HG03108 (cell line): ENCODE measurements around the gene CELA2A.
"Not testable (repeated sequence)": the region's sequence is repeated elsewhere in the genome, so short reads cannot be mapped to it uniquely, and the experiment has no call there.

Experiments
- ATAC-seq: cut with Tn5 transposase; IDR thresholded peaks from one replicate; pipeline ENCODE4 v1.9.1; 2021; ENCODE audit warnings: moderate library complexity; ENCODE audit not compliant: unreplicated experiment

CELA2A gene

DNA sequence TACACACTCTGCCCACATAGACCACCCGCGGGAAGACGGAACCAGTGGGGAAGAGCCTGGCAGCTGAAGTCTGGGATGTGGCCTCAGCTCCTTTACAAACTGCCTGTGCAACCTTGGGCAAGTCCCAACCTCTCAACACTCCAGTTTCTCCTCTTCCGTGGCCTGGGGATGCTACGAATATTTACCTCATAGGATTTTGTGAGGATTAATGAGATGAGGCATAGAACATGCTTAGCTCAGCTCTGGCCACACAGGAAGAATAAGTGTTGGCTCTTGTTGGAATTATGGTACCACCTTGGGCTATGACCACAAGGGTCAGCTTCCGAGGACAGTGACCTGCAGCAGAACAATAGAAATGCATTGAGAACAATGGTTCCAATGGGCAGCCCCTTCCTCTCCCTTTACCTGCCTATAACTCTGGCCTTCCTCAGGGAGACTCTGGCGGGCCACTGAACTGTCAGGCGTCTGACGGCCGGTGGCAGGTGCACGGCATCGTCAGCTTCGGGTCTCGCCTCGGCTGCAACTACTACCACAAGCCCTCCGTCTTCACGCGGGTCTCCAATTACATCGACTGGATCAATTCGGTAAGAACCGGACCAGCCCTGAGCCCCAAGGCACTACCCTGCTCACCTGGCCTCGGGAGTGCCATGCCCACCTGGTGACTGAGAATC, 10.6 kb downstream of the CELA2A start:
- ATAC-seq = not testable (repeated sequence)

DNA sequence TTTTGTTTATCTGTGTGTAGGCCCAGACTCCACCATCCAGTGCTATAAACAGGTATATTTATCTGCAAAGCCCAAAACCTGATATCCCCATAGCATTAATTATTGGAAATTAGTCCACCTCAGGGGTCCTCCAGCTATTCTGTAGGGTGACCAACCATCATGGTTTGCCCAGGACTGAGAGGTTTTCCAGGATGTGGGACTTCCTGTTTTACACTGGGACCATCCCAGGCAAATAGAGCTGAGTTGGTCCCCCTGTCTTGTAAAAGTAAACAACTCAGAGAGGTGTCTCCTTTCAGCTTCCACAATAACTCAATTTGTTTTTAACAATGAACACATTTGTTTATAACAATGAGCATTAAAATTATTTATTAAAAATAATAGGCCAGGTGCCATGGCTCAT, 11.6 kb downstream of the CELA2A start:
- no peak for ATAC-seq

DNA sequence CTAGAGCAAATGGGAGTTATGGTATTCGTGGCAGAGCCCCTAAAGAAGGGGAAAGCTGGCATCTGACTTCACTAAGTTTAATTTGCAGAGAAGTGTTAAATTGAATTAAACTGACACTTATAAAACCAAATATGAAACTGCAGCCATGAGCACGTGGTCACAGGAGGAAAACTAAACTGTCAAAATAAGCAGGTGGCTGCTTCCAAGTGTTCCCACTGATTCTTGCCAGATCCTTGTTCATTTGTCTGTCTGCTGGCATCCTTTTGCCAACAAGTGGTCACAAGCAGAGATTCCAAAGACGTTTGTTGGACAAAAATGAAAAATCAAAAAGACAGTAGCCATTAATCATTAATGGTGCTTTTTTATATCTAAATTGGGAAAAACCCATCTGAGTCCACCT, 12.8 kb downstream of the CELA2A start:
- ATAC-seq = no peak

DNA sequence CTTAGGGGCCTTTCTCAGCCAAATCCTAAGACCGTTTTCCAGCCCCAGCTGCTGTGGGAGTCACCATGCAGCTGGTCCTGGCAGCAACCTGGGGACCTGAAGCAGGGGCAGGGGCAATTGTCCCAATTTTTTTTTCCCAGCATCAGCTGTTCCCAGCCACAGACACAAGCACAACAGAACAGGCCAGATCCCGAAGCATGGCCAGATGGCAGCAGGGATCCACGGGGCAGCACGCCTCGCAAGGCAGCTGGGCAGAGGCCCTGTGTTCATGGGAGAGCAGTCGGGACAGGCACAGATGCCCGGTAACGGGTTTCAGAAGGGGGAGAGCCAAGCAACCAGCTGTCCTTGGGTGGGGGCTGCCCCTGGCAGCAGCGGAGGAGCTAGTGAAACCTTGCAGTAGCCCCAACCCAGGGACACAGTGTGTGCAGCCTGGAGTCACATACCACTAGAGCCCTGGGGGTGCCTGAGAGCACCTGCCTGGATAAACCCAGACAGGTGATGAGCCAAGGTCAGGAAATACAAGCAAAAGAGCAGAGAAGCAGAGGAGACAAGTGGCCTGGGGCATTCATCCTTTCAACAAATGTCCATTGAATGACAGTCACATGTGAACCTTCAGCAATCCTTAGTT, 13.4 kb downstream of the CELA2A start:
- ATAC-seq = not testable (repeated sequence)

DNA sequence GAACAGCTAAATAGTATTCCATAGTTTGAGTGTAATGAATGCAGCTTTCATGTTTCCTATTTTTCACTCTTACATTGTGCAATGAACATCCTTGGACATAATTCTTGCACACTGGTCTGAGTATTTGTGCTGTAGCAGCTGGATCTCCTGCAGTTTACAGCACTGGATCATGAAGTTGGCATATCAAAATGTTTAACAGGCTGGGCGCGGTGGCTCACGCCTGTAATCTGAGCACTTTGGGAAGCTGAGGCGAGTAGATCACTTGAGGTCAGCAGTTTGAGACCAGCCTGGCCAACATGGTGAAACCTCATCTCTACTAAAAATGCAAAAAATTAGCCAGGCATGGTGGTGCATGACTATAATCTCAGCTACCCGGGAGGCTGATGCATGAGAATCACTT, 14.5 kb downstream of the CELA2A start:
- ATAC-seq = not testable (repeated sequence)

DNA sequence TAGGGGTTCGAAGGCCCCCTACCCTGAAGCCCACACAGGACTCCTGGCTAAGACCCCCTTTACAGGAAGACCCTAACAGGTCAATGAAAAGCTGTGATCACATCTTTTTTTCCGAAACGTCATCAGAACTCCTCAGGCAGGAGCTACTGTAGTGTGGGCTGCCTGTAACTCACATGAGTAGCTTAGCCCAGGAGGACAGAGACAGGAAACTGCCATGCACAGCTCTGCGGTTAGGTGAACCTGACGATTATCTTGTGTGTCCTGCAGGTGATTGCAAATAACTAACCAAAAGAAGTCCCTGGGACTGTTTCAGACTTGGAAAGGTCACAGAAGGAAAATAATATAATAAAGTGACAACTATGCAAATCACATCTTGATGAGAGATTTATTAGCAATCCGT, 15.2 kb downstream of the CELA2A start:
- ATAC-seq = not testable (repeated sequence)

DNA sequence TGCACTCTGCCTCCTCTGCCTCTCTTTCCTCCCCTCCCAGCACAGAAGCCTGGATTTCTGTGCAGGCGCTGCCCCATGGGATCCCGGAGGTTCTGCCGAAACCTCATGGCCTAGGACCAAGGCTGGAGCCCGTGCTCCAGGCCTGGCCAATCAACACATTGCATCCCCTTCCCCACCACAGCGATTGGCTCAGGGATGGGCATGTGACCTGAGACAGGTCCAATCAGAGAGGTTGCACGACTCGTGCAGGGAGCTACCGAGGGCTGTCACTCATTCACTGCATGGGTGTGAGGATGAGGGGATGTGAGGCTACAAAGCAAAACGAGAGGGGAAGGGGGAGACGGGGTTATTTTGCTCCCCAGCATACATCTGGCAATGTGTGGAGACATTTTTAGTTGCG, 16.1 kb downstream of the CELA2A start:
- no peak for ATAC-seq

DNA sequence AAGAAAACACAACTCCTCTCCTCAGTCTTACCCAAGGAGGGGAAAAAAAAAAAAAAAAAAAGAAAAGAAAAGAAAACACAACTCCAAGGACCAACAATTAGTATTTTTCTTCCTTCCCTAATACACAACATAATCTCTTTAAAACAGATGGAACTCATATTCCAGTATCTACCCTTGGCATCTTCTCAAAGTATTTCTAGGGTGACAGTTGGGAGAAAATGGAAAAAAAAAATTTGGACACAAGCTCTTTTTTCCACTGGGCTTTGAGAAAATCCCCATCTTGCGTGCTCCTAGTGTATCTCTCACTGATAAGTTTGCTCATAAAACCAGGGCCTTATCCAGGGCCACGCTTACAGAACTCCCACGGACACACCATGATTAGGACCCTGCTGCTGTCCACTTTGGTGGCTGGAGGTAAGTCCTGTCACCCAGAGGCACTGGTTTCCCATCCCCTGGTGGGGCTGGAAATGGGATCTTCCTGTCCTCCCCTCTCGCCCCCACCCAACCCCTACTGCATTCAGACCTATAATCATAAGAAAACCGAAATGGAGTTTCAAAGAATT, 19.3 kb downstream of the CELA2A start, which contains the start of gene CELA2B:
CELA2B (plus strand) TSS at position 353 of the 563 bp plus-strand sequence; CDS start at position 375, 22 bp downstream.
- no peak for ATAC-seq

DNA sequence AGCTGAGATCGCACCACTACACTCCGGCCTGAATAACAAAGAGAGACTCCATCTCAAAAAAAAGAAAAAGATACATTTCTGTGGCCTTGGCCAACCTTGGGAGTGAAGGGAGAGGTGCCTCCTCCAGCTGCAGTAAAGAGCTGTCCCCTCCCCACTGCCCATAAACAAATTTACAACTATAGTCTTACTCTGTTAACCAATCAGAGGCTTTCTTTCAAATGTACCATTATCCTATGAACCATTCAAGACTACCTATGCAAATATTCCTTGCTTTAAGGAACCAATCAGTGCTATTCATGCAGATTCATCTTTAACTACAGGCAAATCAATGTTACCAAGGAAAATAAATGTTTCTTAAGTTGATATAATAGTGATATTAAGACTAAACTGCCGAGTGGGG, 20.4 kb downstream of the CELA2A start:
- no peak for ATAC-seq

DNA sequence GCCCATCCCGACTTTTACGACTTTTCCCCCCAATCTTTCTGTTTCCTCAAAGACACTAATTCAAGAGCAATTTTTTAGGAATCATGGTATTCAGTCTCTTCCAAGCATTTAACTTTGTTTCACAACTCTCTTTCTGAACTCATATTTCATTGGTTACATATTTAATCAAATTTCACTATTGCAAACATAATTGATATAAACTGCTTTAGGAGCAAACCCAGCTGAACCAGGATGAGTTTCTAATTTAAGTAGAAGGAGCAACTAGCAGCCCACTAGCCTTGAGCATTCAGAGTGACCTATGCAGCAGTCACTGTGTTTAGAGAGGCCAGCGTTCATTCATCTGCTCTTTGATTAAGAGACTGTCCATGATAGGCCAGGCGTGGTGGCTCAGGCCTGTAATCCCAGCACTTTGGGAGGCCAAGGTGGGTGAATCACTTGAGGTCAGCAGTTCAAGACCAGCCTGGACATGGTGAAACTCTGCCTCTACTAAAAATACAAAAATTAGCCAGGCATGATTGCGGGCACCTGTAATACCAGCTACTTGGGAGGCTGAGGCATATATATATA, 21.2 kb downstream of the CELA2A start:
- no peak for ATAC-seq

DNA sequence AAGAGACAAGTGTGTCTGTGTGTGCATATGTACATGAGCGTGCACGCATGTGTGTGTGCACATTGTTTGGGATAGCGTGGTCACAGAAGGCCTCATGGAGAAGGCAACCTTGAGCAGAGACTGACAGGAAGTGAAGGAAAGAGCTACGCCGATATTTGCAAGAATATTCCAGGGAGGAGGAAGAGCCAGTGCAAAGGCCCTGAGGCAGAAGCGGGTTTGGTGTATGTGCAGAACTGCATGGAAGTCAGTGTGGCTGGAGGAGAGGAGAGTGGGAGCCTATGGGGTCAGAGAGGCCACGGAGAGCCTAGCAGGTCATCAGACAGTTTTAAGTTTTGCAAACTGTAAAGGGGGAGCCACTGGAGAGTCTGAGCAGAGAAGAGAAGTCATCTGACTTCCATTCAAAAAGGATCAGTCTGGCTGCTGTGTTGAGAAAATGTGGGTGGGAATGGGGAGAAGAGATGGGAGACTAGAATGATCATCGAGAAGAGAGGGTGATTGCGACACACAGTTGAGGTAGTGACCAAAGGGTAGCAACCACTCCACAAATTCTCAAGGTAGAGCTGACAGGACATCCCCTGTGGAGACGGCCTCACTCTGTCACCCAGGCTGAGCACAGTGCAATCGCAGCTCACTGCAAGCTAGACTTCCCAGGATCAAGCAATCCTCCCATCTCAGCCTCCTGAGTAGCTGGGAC, 23.3 kb downstream of the CELA2A start:
- no peak for ATAC-seq

DNA sequence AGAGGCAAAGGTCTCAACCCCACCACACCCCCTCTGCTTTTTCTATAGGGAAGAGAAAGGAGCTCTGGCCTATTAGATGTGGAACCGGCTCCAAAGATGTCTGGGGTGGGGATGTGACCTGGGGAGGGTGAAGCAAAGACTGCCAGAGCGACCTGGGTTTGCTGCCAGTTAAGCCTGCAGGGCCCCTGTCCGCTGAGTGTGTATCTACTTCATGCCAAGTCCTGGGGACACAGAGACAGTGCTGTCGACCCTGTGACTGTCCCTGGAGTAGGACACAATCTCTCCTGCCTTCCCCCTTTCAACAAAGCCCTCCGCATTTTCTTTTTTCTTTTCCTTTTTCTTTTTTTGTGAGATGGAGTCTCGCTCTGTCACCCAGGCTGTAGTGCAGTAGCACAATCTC, 25.9 kb downstream of the CELA2A start:
- not testable (repeated sequence) for ATAC-seq

DNA sequence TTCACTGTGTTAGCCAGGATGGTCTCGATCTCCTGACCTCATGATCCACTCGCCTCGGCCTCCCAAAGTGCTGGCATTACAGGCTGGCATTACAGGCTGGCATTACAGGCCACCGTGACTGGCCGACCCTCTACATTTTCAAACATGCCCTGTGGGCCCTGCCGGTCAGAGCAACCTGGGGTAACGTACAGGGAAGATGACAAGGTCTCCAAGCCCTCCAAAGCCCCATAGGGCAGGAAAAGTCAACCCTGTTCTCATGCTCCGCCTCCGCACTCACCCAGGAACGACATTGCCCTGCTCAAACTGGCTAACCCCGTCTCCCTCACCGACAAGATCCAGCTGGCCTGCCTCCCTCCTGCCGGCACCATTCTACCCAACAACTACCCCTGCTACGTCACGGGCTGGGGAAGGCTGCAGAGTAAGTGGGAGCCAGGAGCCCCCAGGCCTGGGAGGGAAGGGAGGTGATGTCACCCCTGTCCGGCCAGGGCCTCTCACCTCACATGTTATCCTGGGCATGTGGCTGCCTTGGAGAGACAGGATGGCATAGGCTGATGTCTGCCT, 26.5 kb downstream of the CELA2A start:
- ATAC-seq = not testable (repeated sequence)

DNA sequence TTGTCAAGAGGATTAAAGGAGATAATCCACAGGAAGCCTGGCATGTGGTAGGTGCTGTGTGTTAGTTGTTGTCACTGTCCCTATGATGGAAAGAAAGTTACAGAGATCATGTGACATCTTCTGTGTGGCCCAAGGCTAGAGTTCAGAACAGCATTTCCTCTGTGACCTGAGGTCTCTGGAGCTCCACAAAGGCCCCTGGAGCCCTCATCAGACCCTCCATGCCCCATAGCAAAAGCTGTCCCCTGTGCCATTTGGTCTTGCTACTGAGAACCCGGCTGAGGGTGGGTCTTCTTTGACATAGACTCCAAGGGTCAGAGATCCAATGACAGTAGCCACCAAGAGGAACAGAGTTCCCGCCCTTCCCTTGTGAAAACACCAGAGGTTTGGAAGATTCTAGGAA, 27.4 kb downstream of the CELA2A start:
- ATAC-seq = no peak

DNA sequence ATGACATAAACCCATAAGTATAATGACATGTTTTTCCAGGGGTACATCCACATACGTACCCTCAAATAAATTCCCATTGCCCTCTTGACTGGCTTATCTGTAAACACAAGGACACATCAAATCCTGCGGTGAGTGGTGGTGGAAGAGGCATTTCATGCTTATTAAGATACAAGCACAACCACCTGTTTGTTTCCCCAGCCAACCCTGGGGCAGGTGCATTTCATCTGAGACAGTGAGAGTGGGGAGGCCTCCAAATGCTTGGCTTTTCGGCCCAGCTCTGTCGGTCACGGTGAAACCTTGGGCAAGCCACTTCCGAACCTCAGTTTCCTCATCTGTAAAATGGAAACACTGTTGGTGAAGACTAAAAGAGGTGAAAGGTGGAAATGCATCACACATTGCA, 27.9 kb downstream of the CELA2A start:
- ATAC-seq = not testable (repeated sequence)

DNA sequence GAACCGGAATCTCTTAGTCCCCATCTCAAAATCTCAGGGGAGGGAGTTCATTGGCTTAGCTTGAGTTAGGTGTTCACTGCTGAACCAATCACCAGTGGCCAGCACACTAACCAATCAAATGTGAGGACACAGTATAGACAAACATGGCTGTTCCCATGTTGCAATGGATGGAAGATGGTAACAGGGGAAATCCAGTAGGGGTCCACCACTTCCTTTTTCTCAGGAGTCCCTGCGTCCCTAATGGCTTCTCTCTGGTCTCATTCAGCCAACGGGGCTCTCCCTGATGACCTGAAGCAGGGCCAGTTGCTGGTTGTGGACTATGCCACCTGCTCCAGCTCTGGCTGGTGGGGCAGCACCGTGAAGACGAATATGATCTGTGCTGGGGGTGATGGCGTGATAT, 29.1 kb downstream of the CELA2A start:
- ATAC-seq = no peak

DNA sequence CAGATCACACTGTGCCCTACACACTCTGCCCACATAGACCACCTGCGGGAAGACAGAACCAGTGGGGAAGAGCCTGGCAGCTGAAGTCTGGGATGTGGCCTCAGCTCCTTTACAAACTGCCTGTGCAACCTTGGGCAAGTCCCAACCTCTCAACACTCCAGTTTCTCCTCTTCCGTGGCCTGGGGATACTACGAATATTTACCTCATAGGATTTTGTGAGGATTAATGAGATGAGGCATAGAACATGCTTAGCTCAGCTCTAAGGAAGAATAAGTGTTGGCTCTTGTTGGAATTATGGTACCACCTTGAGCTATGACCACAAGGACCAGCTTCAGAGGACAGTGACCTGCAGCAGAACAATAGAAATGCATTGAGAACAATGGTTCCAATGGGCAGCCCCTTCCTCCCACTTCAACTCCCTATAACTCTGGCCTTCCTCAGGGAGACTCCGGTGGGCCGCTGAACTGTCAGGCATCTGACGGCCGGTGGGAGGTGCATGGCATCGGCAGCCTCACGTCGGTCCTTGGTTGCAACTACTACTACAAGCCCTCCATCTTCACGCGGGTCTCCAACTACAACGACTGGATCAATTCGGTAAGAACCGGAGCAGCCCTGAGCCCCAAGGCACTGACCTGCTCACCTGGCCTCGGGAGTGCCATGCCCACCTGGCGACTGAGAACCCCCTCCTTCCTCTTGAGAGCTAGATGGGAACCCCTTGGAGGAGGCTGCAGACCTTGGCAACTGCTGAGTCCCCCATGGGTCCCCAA, 30.5 kb downstream of the CELA2A start:
- not testable (repeated sequence) for ATAC-seq

DNA sequence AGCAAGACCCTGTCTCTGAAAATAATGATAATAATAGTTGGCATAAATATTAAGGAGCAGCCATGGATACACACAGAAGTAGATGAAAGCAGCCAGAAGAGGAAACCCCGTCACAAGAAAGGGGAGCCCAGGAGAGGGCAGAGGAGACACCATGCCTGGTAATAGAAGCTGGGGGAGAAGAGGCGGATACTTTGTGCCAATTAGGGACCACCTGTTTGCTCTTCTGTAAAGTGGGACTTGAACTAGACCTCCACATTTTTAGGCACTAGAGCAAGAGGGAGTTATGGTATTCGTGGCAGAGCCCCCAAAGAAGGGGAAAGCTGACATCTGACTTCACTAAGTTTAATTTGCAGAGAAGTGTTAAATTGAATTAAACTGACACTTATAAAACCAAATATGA, 31.8 kb downstream of the CELA2A start:
- no peak for ATAC-seq

DNA sequence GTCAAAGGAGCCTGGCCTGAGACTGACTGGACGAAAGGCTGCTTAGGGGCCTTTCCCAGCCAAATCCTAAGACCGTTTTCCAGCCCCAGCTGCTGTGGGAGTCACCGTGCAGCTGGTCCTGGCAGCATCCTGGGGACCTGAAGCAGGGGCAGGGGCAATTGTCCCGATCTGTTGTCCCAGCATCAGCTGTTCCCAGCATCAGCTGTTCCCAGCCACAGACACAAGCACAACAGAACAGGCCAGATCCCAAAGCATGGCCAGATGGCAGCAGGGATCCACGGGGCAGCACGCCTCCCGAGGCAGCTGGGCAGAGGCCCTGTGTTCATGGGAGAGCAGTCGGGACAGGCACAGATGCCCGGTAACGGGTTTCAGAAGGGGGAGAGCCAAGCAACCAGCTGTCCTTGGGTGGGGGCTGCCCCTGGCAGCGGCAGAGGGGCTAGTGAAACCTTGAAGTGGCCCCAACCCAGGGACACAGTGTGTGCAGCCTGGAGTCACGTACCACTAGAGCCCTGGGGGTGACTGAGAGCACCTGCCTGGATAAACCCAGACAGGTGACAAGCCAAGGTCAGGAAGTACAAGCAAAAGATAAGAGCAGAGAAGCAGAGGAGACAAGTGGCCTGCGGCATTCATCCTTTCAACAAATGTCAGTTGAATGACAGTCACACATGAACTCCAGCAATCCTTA, 32.7 kb downstream of the CELA2A start:
- ATAC-seq = no peak

DNA sequence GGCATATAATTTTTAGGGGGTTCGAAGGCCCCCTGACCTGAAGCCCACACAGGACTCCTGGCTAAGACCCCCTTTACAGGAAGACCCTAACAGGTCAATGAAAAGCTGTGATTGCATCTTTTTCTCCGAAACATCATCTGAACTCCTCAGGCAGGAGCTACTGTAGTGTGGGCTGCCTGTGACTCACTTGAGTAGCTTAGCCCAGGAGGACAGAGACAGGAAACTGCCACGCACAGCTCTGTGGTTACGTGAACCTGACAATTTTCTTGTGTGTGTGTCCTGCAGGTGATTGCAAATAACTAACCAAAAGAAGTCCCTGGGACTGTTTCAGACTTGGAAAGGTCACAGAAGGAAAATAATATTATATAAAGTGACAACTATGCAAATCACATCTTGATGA, 34.5 kb downstream of the CELA2A start:
- ATAC-seq = not testable (repeated sequence)
